SK-N-SH (cell line): ENCODE results near the gene AGXT. TPM values are rescaled to one million over a fixed set of nuclear protein-coding genes. Genes with fewer than 3 reads are reported as not detected.

ENCODE experiments used
- CTCF ChIA-PET: fragments of 300-600, 350-600 bp; formaldehyde crosslinking; extraction: SDS; loops from one replicate; lab custom pipeline; 2021; lab: Yijun Ruan, JAX
- POLR2A ChIA-PET: fragments of 350-600 bp; sonication (Branson Sonifier 250); formaldehyde crosslinking; extraction: SDS; loops from one replicate; lab custom pipeline; 2020; ENCODE audit warnings: antibody characterized with exemption, inconsistent platforms; lab: Yijun Ruan, JAX
- DNase-seq: peaks from one replicate; pipeline ENCODE4 v3.0.0; 2012
- H2AFZ ChIP-seq: fragments of 200-600 bp; sonication (generic); 2 replicates; pipeline ENCODE4 v1.8.1; 2016; ENCODE audit warnings: antibody characterized with exemption, mild to moderate bottlenecking, low read depth
- H3F3A ChIP-seq: fragments of 200-600 bp; sonication (generic); replicated peaks from 2 replicates; pipeline ENCODE3; 2016; ENCODE audit warnings: antibody characterized with exemption, mild to moderate bottlenecking; ENCODE audit not compliant: insufficient read depth
- H3K27ac ChIP-seq, 2 experiments: fragments of 200-500 bp in 1 of 2; fragments of 200-600 bp in 1 of 2; sonication (Bioruptor generic) in 1 of 2; sonication (generic), shearing (Covaris generic) in 1 of 2; 2 replicates each; pipeline versions ENCODE4 v1.5.1 to v1.6.1; 2014 to 2016; ENCODE audit warnings: low read depth in 2 of 2, inconsistent platforms in 1 of 2, low read length in 1 of 2, mild to moderate bottlenecking in 1 of 2, mixed read lengths in 1 of 2
- H3K27me3 ChIP-seq: fragments of 200-600 bp; sonication (generic), shearing (Covaris generic); 2 replicates; pipeline ENCODE4 v1.6.1; 2016; ENCODE audit warnings: mixed run types; ENCODE audit not compliant: insufficient read depth
- H3K36me3 ChIP-seq, 2 experiments: fragments of 200-500 bp in 1 of 2; fragments of 200-600 bp in 1 of 2; sonication (Bioruptor generic) in 1 of 2; sonication (generic) in 1 of 2; replicated peaks in 1 of 2; 2 replicates each; pipeline versions ENCODE3 to v1.5.1; 2014 to 2016; ENCODE audit warnings: low read length in 1 of 2, mild to moderate bottlenecking in 1 of 2; ENCODE audit not compliant: insufficient read depth in 2 of 2, control insufficient read depth in 1 of 2
- H3K4me1 ChIP-seq, 2 experiments: fragments of 200-500 bp in 1 of 2; fragments of 200-600 bp in 1 of 2; sonication (Bioruptor generic) in 1 of 2; sonication (generic), shearing (Covaris generic) in 1 of 2; 2 replicates each; pipeline versions ENCODE4 v1.5.1 to v1.6.1; 2014 to 2016; ENCODE audit warnings: low read depth in 1 of 2, low read length in 1 of 2, mixed run types in 1 of 2; ENCODE audit not compliant: insufficient read depth in 2 of 2, control insufficient read depth in 1 of 2
- H3K4me2 ChIP-seq: fragments of 200-600 bp; sonication (generic), shearing (Covaris generic); 2 replicates; pipeline ENCODE4 v1.6.1; 2017; ENCODE audit warnings: mixed run types
- H3K4me3 ChIP-seq, 2 experiments: fragments of 200-500 bp in 1 of 2; fragments of 200-600 bp in 1 of 2; sonication (Bioruptor generic) in 1 of 2; sonication (generic), shearing (Covaris generic) in 1 of 2; 2 replicates each; pipeline versions ENCODE4 v1.5.1 to v1.8.1; 2014 to 2016; ENCODE audit warnings: low read depth in 2 of 2, inconsistent platforms in 1 of 2, low read length in 1 of 2, mild to moderate bottlenecking in 1 of 2, mixed read lengths in 1 of 2, moderate library complexity in 1 of 2
- H3K79me2 ChIP-seq: fragments of 200-600 bp; sonication (generic); 2 replicates; pipeline ENCODE4 v1.8.1; 2017; ENCODE audit warnings: mild to moderate bottlenecking; ENCODE audit not compliant: insufficient read depth
- H3K9ac ChIP-seq: fragments of 200-600 bp; sonication (generic); 2 replicates; pipeline ENCODE4 v1.6.1; 2017; ENCODE audit warnings: mixed run types
- H3K9me2 ChIP-seq: fragments of 200-600 bp; sonication (generic); 2 replicates; pipeline ENCODE4 v1.6.1; 2017; ENCODE audit warnings: mixed run types
- H3K9me3 ChIP-seq: fragments of 200-600 bp; sonication (generic); 2 replicates; pipeline ENCODE4 v1.6.1; 2017; ENCODE audit warnings: mixed run types, mild to moderate bottlenecking, moderate library complexity
- H4K20me1 ChIP-seq: fragments of 200-600 bp; sonication (generic); 2 replicates; pipeline ENCODE4 v1.6.1; 2017; ENCODE audit warnings: mild to moderate bottlenecking, mixed run types; ENCODE audit not compliant: insufficient read depth
- CHD2 ChIP-seq: fragments of 150-350 bp; IDR thresholded peaks from 2 replicates; pipeline ENCODE4 v1.6.1; 2018; ENCODE audit warnings: low read length; ENCODE audit not compliant: partially characterized antibody
- CTCF ChIP-seq: fragments of 200-600 bp; sonication (generic); IDR thresholded peaks from 2 replicates; pipeline ENCODE4 v1.6.1; 2017; ENCODE audit warnings: antibody characterized with exemption, mild to moderate bottlenecking, moderate library complexity
- ELF1 ChIP-seq: IDR thresholded peaks from 2 replicates; pipeline ENCODE4 v1.4.0; 2012
- EZH2phosphoT487 ChIP-seq: fragments of 200-600 bp; sonication (generic); IDR thresholded peaks from 2 replicates; pipeline ENCODE4 v1.6.1; 2017; ENCODE audit warnings: low read depth, mixed run types, mild to moderate bottlenecking, antibody characterized with exemption, moderate library complexity, borderline replicate concordance
- FOXJ3 ChIP-seq: sonication (generic); formaldehyde crosslinking; IDR thresholded peaks from 2 replicates; pipeline ENCODE4 v1.5.1; 2020; ENCODE audit warnings: mild to moderate bottlenecking, missing genetic modification reagents
- IRF3 ChIP-seq: fragments of 150-350 bp; IDR thresholded peaks from 2 replicates; pipeline ENCODE4 v1.6.1; 2016; ENCODE audit warnings: mild to moderate bottlenecking, low read depth, low read length
- JUND ChIP-seq: IDR thresholded peaks from 2 replicates; pipeline ENCODE4 v1.4.0; 2012
- MAX ChIP-seq: IDR thresholded peaks from 2 replicates; pipeline ENCODE4 v1.4.0; 2012; ENCODE audit warnings: low read depth
- MEF2A ChIP-seq: IDR thresholded peaks from 2 replicates; pipeline ENCODE4 v1.4.0; 2012; ENCODE audit warnings: low read depth, borderline replicate concordance
- NRF1 ChIP-seq: IDR thresholded peaks from 2 replicates; pipeline ENCODE4 v1.6.1; 2012; ENCODE audit warnings: low read depth, mild to moderate bottlenecking, low read length
- RCOR1 ChIP-seq: fragments of 150-350 bp; IDR thresholded peaks from 2 replicates; pipeline ENCODE4 v1.6.1; 2017; ENCODE audit warnings: antibody characterized with exemption, low read length
- REST ChIP-seq: IDR thresholded peaks from 2 replicates; pipeline ENCODE4 v1.6.1; 2012; ENCODE audit warnings: mild to moderate bottlenecking, low read depth, low read length, moderate library complexity
- RFX5 ChIP-seq: IDR thresholded peaks from 2 replicates; pipeline ENCODE4 v1.6.1; 2012; ENCODE audit warnings: mild to moderate bottlenecking, improper control_type of control experiment, low read length
- RXRA ChIP-seq: IDR thresholded peaks from 2 replicates; pipeline ENCODE4 v1.4.0; 2012; ENCODE audit warnings: low read depth, mild to moderate bottlenecking, borderline replicate concordance
- SIN3A ChIP-seq: IDR thresholded peaks from 2 replicates; pipeline ENCODE4 v1.6.1; 2012; ENCODE audit warnings: low read depth, mild to moderate bottlenecking, low read length, moderate library complexity, borderline replicate concordance
- TEAD4 ChIP-seq: IDR thresholded peaks from 2 replicates; pipeline ENCODE4 v1.4.0; 2012; ENCODE audit warnings: mild to moderate bottlenecking, borderline replicate concordance; ENCODE audit not compliant: insufficient read depth
- YY1 ChIP-seq: IDR thresholded peaks from 2 replicates; pipeline ENCODE4 v1.4.0; 2012; ENCODE audit warnings: low read depth, mild to moderate bottlenecking
- WGBS: methylation state at CpG from one replicate; pipeline ENCODE4 v1.1.6; 2017; ENCODE audit warnings: low lambda C conversion rate; 5-methylcytosine and 5-hydroxymethylcytosine counted together
- polyA plus RNA-seq, 3 experiments: library from polyadenylated mRNA; depleted of rRNA; stranded (reverse); fragments of >200 nt; gene quantifications; 2 replicates each; pipeline ENCODE4 v1.2.3, GENCODE V29; 2012

The AGXT gene
- polyA plus RNA-seq, 1 of the 3 experiments (the other 2 are of a cell fraction): not detected

- TF ChIP-seq CTCF: no peak
- no peak for TF ChIP-seq REST
- TF ChIP-seq FOXJ3 (CRISPR knock-in tag): no peak
- TF ChIP-seq IRF3: no peak
- no peak for TF ChIP-seq MAX
- TF ChIP-seq RXRA: no peak
- no peak for TF ChIP-seq SIN3A
- no peak for TF ChIP-seq EZH2phosphoT487
- TF ChIP-seq RCOR1: no peak
- no peak for TF ChIP-seq ELF1
- no peak for TF ChIP-seq TEAD4
- TF ChIP-seq RFX5: no peak
- TF ChIP-seq CHD2: no peak
- TF ChIP-seq MEF2A: no peak
- no peak for TF ChIP-seq YY1
- TF ChIP-seq JUND: no peak
- TF ChIP-seq NRF1: no peak
- no peaks in the 10 kb centered on the region for H3K27me3 ChIP-seq
Observed at GRCh38 chr2:240887631-240888030, 19.0 kb downstream of the AGXT start.

More at GRCh38 chr2:240887631-240888030, 19.0 kb downstream of the AGXT start:
- no peak overlapping the region for H3K27ac ChIP-seq
- no peak overlapping the region for H3K4me2 ChIP-seq
- 50% methylated on average over 3 of the region's 4 CpGs for WGBS
- DNase-seq: no peak
- no peak overlapping the region for H2AFZ ChIP-seq
- ChIA-PET CTCF (no interaction called here), POLR2A (no interaction called here)
- H3F3A ChIP-seq: no peaks in the 10 kb centered on the region
- no peak overlapping the region for H3K4me3 ChIP-seq
- H4K20me1 ChIP-seq: no peaks in the 10 kb centered on the region
- H3K9me2 ChIP-seq: no peaks in the 10 kb centered on the region
- H3K36me3 ChIP-seq: no peaks in the 10 kb centered on the region
- H3K9me3 ChIP-seq: no peaks in the 10 kb centered on the region
- H3K79me2 ChIP-seq: no peaks in the 10 kb centered on the region
- H3K9ac ChIP-seq: no peak overlapping the region
- no peaks in the 10 kb centered on the region; a peak in 1 of 4 replicates for H3K4me1 ChIP-seq
